WERI-Rb-1 (cell line): ENCODE measurements around the gene TBC1D16.
A peak's percentile ranks its signal among the peaks of the same experiment; 100 is the strongest.

Experiments used
- DNase-seq: peaks from one replicate; pipeline ENCODE4 v3.0.0-alpha.2; 2020
- H3K27ac ChIP-seq: fragments of 250-450 bp; sonication (Bioruptor Pico); 2 replicates; pipeline ENCODE4 v1.5.1; 2020; ENCODE audit warnings: mild to moderate bottlenecking, moderate library complexity
- H3K27me3 ChIP-seq: fragments of 250-450 bp; sonication (Bioruptor Pico); 2 replicates; pipeline ENCODE4 v1.5.1; 2021; ENCODE audit warnings: mild to moderate bottlenecking, low read depth, moderate library complexity; ENCODE audit not compliant: insufficient read depth, severe bottlenecking
- H3K36me3 ChIP-seq: fragments of 250-450 bp; sonication (Bioruptor Pico); 2 replicates; pipeline ENCODE4 v1.5.1; 2020; ENCODE audit warnings: mild to moderate bottlenecking, moderate library complexity
- H3K4me3 ChIP-seq: 2 replicates; pipeline ENCODE4 v1.5.1; 2011; ENCODE audit warnings: low read depth, mild to moderate bottlenecking, control low read depth, low read length
- H3K9me3 ChIP-seq: fragments of 250-450 bp; sonication (Bioruptor Pico); 2 replicates; pipeline ENCODE4 v1.5.1; 2021; ENCODE audit warnings: mild to moderate bottlenecking, moderate library complexity; ENCODE audit not compliant: severe bottlenecking
- CTCF ChIP-seq: IDR thresholded peaks from 2 replicates; pipeline ENCODE4 v1.5.1; 2011; ENCODE audit warnings: low read depth, mild to moderate bottlenecking, control low read depth, inconsistent platforms, low read length

Gene TBC1D16

GRCh38 chr17:79952901-79953300 lies 82.8 kb downstream of the TBC1D16 start:
- Histone ChIP-seq H3K27ac (no peak overlapping the region), H3K27me3 (no peaks in the 10 kb centered on the region), H3K9me3 (no peaks in the 10 kb centered on the region), H3K4me3 (no peak overlapping the region), H3K36me3 (peaks cover 55% of the 10 kb centered on the region)
- DNase-seq = no peak
- TF ChIP-seq CTCF = no peak

- H3K36me3 ChIP-seq = peaks cover 60% of the 10 kb centered on the region
- H3K27me3 ChIP-seq = no peaks in the 10 kb centered on the region
- H3K4me3 ChIP-seq = no peak overlapping the region
- no peaks in the 10 kb centered on the region for H3K9me3 ChIP-seq
- peak; percentile 4 for DNase-seq
- no peak for TF ChIP-seq CTCF
- H3K27ac ChIP-seq = no peak overlapping the region
These were observed 83.3 kb downstream of the TBC1D16 start for GRCh38 chr17:79952265-79952877.

- H3K27ac ChIP-seq = no peak overlapping the region
- peaks cover 68% of the 10 kb centered on the region for H3K36me3 ChIP-seq
- no peaks in the 10 kb centered on the region for H3K9me3 ChIP-seq
- TF ChIP-seq CTCF = no peak
- H3K27me3 ChIP-seq = no peaks in the 10 kb centered on the region
- no peak overlapping the region for H3K4me3 ChIP-seq
- DNase-seq = peak; percentile 8
These were observed 84.1 kb downstream of the TBC1D16 start for GRCh38 chr17:79951361-79952264.

GRCh38 chr17:79950751-79951150 lies 84.9 kb downstream of the TBC1D16 start:
- Histone ChIP-seq H3K9me3 (no peaks in the 10 kb centered on the region), H3K27ac (no peak overlapping the region), H3K4me3 (no peak overlapping the region), H3K36me3 (peaks cover 77% of the 10 kb centered on the region), H3K27me3 (no peaks in the 10 kb centered on the region)
- DNase-seq = peak; percentile 6
- TF ChIP-seq CTCF = no peak

- Histone ChIP-seq H3K9me3 (no peaks in the 10 kb centered on the region), H3K27ac (no peak overlapping the region; the same call in 1 of the 2 replicates), H3K4me3 (no peak overlapping the region), H3K36me3 (peaks cover 81% of the 10 kb centered on the region), H3K27me3 (no peaks in the 10 kb centered on the region)
- peak; percentile 8 for DNase-seq
- TF ChIP-seq CTCF = no peak
These were observed 85.4 kb downstream of the TBC1D16 start for GRCh38 chr17:79950306-79950705.
